Kidney epithelial cell (primary cell): Measurements from ENCODE around the gene EHBP1. TPM values are rescaled to one million over a fixed set of nuclear protein-coding genes. Genes with fewer than 3 reads are reported as not detected.

Experiments used
- DNase-seq: peaks from one replicate; pipeline ENCODE4 v3.0.0-alpha.2; 2010; ENCODE audit warnings: low read depth
- H3K27me3 ChIP-seq: 2 replicates; pipeline ENCODE4 v1.6.0; 2011; ENCODE audit warnings: low read length; ENCODE audit not compliant: control insufficient read depth, insufficient read depth
- H3K36me3 ChIP-seq: 2 replicates; pipeline ENCODE4 v1.5.1; 2011; ENCODE audit warnings: low read length; ENCODE audit not compliant: control insufficient read depth, insufficient read depth
- H3K4me3 ChIP-seq: 2 replicates; pipeline ENCODE4 v1.5.1; 2011; ENCODE audit warnings: low read depth, mild to moderate bottlenecking, control low read depth, low read length
- total RNA-seq: library from RNA; depleted of rRNA; stranded (reverse); fragments of >200 nt; gene quantifications from 2 replicates; pipeline ENCODE4 v1.2.3, GENCODE V29; 2015
- TF ChIP-seq, protein P1 (sequence below): IDR thresholded peaks from 2 replicates; pipeline ENCODE4 v1.5.1; 2011; ENCODE audit warnings: mild to moderate bottlenecking, moderate library complexity, low read length, control low read depth, inconsistent platforms; ENCODE audit not compliant: insufficient read depth, poor library complexity, severe bottlenecking

The EHBP1 gene
- total RNA-seq, 1 donor from 2014 or later: 22.9 TPM

DNA sequence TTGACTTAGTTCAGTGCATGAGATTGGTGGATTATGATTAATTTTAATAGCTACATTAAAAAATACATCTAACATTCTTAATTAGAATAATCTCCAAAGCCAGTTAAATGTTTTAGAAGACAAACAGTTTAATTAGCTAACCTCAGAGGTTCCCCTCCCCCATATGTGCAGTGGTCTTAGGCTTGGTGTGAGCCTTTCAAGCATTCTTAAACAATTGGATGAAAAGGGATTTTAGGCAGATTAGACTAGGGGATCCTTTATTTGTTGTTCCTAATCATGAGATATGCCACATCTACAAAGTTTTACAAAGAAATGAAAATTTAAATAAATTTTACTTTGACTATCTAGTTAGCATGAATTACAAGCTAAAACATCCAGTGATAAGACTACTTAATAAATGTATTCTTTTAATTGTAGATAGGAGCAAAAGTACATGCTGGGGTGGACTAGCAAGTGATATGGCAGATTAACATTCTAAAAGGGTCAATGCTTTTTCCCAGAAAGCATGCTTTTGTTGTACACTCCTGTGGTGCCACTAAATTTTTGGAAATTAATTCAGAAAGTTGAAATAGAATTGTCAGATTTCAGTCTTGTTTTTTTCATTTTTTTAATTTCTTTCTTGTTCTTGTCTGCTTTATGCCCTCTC lies 302.4 kb downstream of the EHBP1 start:
- Histone ChIP-seq H3K4me3 (no peak overlapping the region), H3K36me3 (no peaks in the 10 kb centered on the region), H3K27me3 (no peaks in the 10 kb centered on the region)
- TF ChIP-seq, protein P1, sequence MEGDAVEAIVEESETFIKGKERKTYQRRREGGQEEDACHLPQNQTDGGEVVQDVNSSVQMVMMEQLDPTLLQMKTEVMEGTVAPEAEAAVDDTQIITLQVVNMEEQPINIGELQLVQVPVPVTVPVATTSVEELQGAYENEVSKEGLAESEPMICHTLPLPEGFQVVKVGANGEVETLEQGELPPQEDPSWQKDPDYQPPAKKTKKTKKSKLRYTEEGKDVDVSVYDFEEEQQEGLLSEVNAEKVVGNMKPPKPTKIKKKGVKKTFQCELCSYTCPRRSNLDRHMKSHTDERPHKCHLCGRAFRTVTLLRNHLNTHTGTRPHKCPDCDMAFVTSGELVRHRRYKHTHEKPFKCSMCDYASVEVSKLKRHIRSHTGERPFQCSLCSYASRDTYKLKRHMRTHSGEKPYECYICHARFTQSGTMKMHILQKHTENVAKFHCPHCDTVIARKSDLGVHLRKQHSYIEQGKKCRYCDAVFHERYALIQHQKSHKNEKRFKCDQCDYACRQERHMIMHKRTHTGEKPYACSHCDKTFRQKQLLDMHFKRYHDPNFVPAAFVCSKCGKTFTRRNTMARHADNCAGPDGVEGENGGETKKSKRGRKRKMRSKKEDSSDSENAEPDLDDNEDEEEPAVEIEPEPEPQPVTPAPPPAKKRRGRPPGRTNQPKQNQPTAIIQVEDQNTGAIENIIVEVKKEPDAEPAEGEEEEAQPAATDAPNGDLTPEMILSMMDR: no peak
- DNase-seq: no peak

DNA sequence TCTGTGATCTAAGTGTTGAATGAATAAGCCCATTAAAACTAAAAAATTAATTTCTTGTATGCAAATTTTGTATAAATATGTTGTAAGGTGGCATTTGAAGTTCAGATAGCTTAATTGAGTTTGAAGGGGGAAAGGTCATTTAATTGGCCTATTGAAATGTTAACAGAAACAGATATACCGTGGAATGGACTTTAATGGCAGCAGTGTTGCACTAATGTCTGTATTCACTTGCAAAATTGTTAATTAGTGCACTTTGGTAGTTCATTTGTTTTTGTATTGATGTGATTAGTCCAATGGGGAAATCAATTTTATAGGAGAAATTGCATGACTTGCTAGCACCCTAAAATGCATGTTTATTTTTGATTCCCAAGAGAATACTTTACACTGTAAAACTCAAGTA lies 303.3 kb downstream of the EHBP1 start:
- DNase-seq: no peak
- H3K36me3 ChIP-seq: no peaks in the 10 kb centered on the region

DNA sequence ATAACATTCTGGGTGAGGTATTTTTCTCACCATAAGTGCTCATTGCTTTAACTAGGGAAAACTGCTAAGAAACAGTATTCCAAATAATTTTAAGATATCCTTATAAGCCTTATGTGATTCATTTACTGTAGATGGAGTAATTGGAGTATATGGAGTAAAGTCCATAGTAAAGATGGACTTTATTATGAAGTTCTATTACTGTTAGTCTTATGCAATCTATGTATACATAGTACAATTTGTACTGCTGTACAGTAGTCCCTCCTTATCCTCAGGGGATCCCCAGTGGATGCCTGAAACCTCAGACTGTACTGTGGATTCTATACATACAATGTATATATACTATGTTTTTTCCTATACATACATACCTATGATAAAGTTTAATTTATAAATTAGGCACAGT lies 304.0 kb downstream of the EHBP1 start:
- no peak for DNase-seq
- no peaks in the 10 kb centered on the region for H3K36me3 ChIP-seq
- TF ChIP-seq, protein P1: no peak
- H3K4me3 ChIP-seq: no peak overlapping the region
- H3K27me3 ChIP-seq: no peaks in the 10 kb centered on the region

More for the DNA sequence above, 303.3 kb downstream of the EHBP1 start:
- TF ChIP-seq, protein P1: no peak
- Histone ChIP-seq H3K27me3 (no peaks in the 10 kb centered on the region), H3K4me3 (no peak overlapping the region)

DNA sequence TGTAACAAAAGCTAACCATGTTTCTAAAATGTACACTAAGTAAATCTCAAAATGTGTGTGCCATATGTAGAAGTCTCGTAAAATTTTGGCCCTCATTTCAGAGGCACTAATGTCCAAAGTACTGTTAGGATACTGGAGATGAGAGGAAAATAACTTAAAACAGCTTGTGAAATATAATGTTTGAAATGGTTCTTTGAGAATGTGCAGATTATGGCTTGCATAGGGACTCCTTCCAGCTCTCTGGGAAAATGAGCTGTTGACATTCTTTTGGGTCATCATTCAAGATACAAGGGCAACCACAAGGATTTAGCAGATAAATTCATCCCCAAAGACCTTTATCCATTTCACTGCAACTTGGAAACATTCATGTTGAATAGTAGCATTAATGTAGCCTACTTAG lies 307.0 kb downstream of the EHBP1 start:
- no peaks in the 10 kb centered on the region for H3K36me3 ChIP-seq
- H3K27me3 ChIP-seq: no peaks in the 10 kb centered on the region
- no peak for DNase-seq
- no peak overlapping the region for H3K4me3 ChIP-seq
- TF ChIP-seq, protein P1: no peak

DNA sequence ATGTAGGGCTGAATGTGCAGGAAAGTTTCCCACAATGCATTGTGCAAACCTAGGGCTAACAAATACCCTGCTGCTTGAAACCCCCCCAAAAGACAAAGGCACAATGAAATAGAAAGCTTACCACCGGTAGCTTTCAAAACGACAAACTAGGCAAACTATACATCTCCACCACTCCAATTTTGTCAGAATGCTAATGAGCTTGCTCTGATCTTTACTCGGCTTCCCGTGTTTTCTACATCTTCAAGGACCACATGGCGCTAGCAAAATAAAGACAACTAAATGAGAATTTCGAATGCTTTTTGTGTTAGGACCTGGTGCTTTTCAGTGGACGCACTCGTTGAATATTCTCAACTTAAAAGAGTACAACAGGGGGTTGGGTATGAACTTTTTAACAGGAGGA lies 307.9 kb downstream of the EHBP1 start:
- Histone ChIP-seq H3K36me3 (no peaks in the 10 kb centered on the region), H3K27me3 (no peaks in the 10 kb centered on the region), H3K4me3 (no peak overlapping the region)
- DNase-seq: no peak
- TF ChIP-seq, protein P1: no peak

DNA sequence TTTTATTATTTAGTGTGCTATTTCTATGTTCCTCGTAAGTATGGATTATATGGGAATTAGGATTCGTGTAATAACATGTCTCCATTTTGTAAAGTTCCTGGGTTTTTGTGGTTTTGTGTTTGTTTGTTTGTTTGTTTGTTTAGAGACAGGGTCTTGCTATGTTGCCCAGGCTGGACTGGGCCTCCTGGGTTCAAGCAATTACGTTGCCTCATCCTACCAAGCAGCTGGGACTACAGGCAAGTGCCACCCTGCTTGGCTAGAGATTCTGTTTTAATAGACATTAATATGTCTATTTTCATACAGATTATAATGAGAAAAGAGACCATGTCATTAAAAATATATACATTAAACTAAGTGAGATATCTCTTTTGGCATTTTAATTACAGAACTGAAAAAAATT lies 309.9 kb downstream of the EHBP1 start:
- no peaks in the 10 kb centered on the region for H3K36me3 ChIP-seq
- TF ChIP-seq, protein P1: no peak
- no peak for DNase-seq
- no peak overlapping the region for H3K4me3 ChIP-seq
- no peaks in the 10 kb centered on the region for H3K27me3 ChIP-seq
